GM18499 (cell line): ENCODE data around the gene SFTPD.
"Not testable (repeated sequence)": the region's sequence is repeated elsewhere in the genome, so short reads cannot be mapped to it uniquely, and the experiment has no call there.

Experiments used
- ATAC-seq: cut with Tn5 transposase; IDR thresholded peaks from one replicate; pipeline ENCODE4 v1.9.1; 2021; ENCODE audit warnings: moderate number of reproducible peaks; ENCODE audit not compliant: insufficient read depth, unreplicated experiment

Gene SFTPD

GRCh38 chr10:79948976-79949722, at the start of gene SFTPD:
Gene SFTPD, minus strand, starts transcription at chr10:79949105. Its CDS starts 2,446 bp downstream, at chr10:79946659.
- no peak for ATAC-seq

- no peak for ATAC-seq
These were observed 47.2 kb upstream of the SFTPD start for GRCh38 chr10:79995979-79996634.

- no peak for ATAC-seq
These were observed 45.7 kb upstream of the SFTPD start for GRCh38 chr10:79994556-79994955.

- ATAC-seq, result not testable (repeated sequence)
These were observed 39.3 kb upstream of the SFTPD start for GRCh38 chr10:79988199-79988598.

- not testable (repeated sequence) for ATAC-seq
These were observed 37.8 kb upstream of the SFTPD start for GRCh38 chr10:79986661-79987060.

GRCh38 chr10:79985481-79986072, 36.7 kb upstream of the SFTPD start:
- no peak for ATAC-seq

GRCh38 chr10:79984851-79985250, 35.9 kb upstream of the SFTPD start:
- ATAC-seq, result peak; percentile 94

- no peak for ATAC-seq
These were observed 34.5 kb upstream of the SFTPD start for GRCh38 chr10:79983286-79983909.

GRCh38 chr10:79982861-79983260, 34.0 kb upstream of the SFTPD start:
- ATAC-seq, result no peak

GRCh38 chr10:79982362-79982800, 33.5 kb upstream of the SFTPD start:
- no peak for ATAC-seq

- ATAC-seq, result no peak
These were observed 32.8 kb upstream of the SFTPD start for GRCh38 chr10:79981450-79982361.

- no peak for ATAC-seq
These were observed 31.8 kb upstream of the SFTPD start for GRCh38 chr10:79980711-79981110.

- ATAC-seq, result no peak
These were observed 31.2 kb upstream of the SFTPD start for GRCh38 chr10:79979976-79980687.

- no peak for ATAC-seq
These were observed 30.5 kb upstream of the SFTPD start for GRCh38 chr10:79979310-79979975.

GRCh38 chr10:79976999-79977398, 28.1 kb upstream of the SFTPD start:
- no peak for ATAC-seq

GRCh38 chr10:79970062-79970461, 21.2 kb upstream of the SFTPD start:
- ATAC-seq, result no peak

GRCh38 chr10:79947787-79948424, 999 bp downstream of the SFTPD start:
- ATAC-seq, result no peak

GRCh38 chr10:79947083-79947415, 1.9 kb downstream of the SFTPD start:
- no peak for ATAC-seq
